Lower lobe of right lung (tissue), 2 donors: ENCODE data around the gene PRSS33. TPM values are rescaled to one million over a fixed set of nuclear protein-coding genes. Genes with fewer than 3 reads are reported as not detected.

Experiments
- ATAC-seq, 2 donors: fragments of 200-7000 bp; cut with Tn5 transposase; one replicate each; pipeline ENCODE4 v1.9.1; 2020 to 2022; ENCODE audit warnings: mild to moderate bottlenecking in 2 of 2, moderate library complexity in 2 of 2
- DNase-seq: peaks from one replicate; pipeline ENCODE4 v3.0.0-alpha.2; 2020
- H3K27ac ChIP-seq: fragments of 200-600 bp; one replicate; pipeline ENCODE4 v1.8.0; 2022
- H3K27me3 ChIP-seq: fragments of 200-600 bp; one replicate; pipeline ENCODE4 v1.8.0; 2022; ENCODE audit warnings: low read depth
- H3K36me3 ChIP-seq: fragments of 200-600 bp; one replicate; pipeline ENCODE4 v1.8.0; 2022; ENCODE audit warnings: mild to moderate bottlenecking
- H3K4me1 ChIP-seq: fragments of 200-600 bp; one replicate; pipeline ENCODE4 v1.8.0; 2022
- H3K4me3 ChIP-seq: fragments of 200-600 bp; one replicate; pipeline ENCODE4 v1.8.0; 2022; ENCODE audit warnings: mild to moderate bottlenecking
- H3K9me3 ChIP-seq: fragments of 200-600 bp; one replicate; pipeline ENCODE4 v1.8.0; 2022
- intact Hi-C: fragments of 100-400 bp; cut with DNase I; formaldehyde crosslinking; loops from one replicate; pipeline ENCODE4 v1.11.0; 2022
- total RNA-seq: library from RNA; stranded (reverse); fragmentation: NEBNext Ultra II Directional; extraction: Animal tissue kit (Norgen Biotek cat#: 25700); gene quantifications from one replicate; pipeline ENCODE4 v1.2.1, GENCODE V29; 2021
- TF ChIP-seq, protein P1 (sequence below): fragments of 200-600 bp; IDR thresholded peaks from one replicate; pipeline ENCODE4 v1.8.0; 2022; ENCODE audit warnings: antibody characterized with exemption, mild to moderate bottlenecking
- donor health status: DM: no; HTN: yes; CAD: no; lungs with severe emphysema.

The PRSS33 gene
- total RNA-seq, 1 donor from 2014 or later: not detected

DNA sequence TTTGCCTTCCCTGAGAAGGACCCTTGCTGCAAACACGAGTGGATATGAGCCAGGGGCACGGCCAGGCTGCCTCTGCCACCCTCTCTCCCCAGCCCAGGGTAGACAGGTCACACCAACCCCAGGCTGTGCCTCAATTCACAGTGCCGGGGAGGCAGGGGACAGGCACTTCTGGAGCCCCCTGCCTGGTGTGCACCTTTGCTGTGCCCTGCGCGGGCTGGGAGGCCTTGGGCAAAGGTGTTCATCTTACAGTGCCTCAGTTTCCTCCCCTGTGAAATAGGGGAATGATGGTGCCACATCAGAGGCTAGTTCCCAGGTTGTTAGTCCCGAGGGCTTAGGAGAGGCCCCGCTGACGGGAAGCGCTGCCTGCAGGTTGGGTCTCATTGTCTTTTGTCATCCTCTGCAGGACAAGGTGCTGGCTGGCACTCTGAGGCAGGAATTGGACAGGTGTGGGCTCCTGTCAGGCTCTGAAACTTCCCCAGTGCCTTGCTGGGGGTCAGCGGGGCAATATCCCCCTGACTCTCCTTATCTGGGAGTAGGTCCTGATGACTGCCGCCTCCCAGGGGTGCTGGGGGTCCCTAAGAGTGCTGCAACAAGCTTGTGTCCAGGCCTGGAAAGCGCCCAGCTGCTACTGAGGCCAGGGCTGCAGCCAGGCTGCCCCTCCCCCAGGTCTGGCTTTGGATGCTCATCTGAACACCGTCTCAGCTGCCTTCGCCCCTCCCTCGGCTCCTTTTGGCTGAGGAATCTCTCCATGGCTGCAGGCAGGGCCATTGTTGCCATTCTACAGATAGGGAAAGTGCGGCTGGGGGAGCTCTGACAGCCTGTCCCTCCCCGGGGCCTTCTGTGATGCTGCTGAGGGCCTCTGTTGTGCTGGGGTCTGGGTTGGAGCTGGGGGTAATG is 32.8 kb upstream of the PRSS33 start:
- ATAC-seq (no peak), DNase-seq (peak; percentile 40)
- TF ChIP-seq, protein P1, sequence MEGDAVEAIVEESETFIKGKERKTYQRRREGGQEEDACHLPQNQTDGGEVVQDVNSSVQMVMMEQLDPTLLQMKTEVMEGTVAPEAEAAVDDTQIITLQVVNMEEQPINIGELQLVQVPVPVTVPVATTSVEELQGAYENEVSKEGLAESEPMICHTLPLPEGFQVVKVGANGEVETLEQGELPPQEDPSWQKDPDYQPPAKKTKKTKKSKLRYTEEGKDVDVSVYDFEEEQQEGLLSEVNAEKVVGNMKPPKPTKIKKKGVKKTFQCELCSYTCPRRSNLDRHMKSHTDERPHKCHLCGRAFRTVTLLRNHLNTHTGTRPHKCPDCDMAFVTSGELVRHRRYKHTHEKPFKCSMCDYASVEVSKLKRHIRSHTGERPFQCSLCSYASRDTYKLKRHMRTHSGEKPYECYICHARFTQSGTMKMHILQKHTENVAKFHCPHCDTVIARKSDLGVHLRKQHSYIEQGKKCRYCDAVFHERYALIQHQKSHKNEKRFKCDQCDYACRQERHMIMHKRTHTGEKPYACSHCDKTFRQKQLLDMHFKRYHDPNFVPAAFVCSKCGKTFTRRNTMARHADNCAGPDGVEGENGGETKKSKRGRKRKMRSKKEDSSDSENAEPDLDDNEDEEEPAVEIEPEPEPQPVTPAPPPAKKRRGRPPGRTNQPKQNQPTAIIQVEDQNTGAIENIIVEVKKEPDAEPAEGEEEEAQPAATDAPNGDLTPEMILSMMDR: no peak
- Histone ChIP-seq H3K27ac (no peak overlapping the region), H3K4me3 (no peak overlapping the region), H3K27me3 (peaks cover 15% of the 10 kb centered on the region), H3K36me3 (no peaks in the 10 kb centered on the region), H3K9me3 (no peaks in the 10 kb centered on the region), H3K4me1 (no peaks in the 10 kb centered on the region)
- intact Hi-C loops: no loop called here

DNA sequence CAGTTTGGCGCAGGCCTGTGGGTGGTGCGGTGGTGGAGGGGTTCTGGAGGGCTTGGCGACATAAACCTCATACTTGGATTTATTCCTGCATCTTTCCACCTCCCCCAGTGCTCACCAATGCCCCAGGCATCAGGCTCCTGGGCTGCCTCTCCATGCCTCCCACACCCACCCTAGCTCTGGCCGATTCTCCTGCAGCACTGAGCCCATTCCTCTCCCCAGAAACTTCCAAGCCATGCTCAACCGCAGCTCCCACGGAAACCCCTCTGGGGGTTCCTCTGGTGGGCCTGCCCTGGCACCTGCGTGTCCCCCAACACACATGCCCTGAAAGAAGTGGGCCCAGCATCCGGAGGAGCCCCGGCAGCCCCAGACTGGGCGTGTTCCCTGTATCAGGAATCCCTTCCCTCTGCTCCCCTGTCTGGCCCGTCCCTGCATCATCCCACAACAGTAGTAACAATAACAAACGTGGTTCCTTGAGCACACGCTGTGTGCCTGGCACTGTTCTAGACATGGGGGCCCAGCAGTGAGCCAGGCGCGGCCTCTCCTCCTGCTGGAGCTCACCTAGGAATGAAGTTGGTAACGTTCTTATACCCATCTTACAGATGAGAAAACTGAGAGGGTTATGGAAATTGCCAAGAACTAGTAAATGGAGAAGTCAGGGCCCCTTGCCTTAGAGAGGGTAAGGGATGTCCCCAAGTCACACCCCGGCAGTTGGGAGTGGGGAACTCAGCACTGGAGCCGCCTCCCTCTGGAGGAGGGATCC is 32.0 kb upstream of the PRSS33 start:
- H3K27ac ChIP-seq: no peak overlapping the region
- TF ChIP-seq, protein P1: no peak
- H3K9me3 ChIP-seq: no peaks in the 10 kb centered on the region
- H3K27me3 ChIP-seq: peaks cover 18% of the 10 kb centered on the region
- no peaks in the 10 kb centered on the region for H3K36me3 ChIP-seq
- H3K4me1 ChIP-seq: no peaks in the 10 kb centered on the region
- intact Hi-C loops: no loop called here
- peak; percentile 16 for DNase-seq
- ATAC-seq: no peak
- H3K4me3 ChIP-seq: no peak overlapping the region

DNA sequence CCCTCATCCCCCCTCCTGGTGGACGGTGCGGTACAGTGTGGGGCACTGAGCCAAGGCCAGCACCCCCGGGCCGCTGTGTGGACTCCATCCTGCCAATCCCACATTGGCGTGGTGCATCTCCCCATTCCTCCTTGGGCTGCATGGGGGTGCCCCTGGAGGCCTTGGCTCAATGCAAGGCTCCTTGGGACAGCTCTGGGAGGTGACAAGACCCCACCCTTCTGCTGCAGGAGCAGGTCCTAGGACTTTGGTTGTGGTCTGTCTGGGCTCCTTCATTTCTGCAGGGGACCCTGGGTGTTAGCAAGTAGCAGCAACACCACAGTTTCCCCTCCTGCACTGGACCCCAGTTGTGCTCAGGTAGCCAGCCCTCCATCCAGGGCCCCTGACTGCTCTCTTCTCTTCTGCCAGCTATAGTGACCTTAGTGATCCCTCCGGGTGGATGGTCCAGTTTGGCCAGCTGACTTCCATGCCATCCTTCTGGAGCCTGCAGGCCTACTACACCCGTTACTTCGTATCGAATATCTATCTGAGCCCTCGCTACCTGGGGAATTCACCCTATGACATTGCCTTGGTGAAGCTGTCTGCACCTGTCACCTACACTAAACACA is 31.0 kb upstream of the PRSS33 start:
- intact Hi-C loops: no loop called here
- DNase-seq: peak; percentile 29
- Histone ChIP-seq H3K4me3 (no peak overlapping the region), H3K27ac (no peak overlapping the region), H3K36me3 (no peaks in the 10 kb centered on the region), H3K4me1 (no peaks in the 10 kb centered on the region), H3K9me3 (no peaks in the 10 kb centered on the region), H3K27me3 (peaks cover 22% of the 10 kb centered on the region)
- TF ChIP-seq, protein P1: no peak
- no peak for ATAC-seq

DNA sequence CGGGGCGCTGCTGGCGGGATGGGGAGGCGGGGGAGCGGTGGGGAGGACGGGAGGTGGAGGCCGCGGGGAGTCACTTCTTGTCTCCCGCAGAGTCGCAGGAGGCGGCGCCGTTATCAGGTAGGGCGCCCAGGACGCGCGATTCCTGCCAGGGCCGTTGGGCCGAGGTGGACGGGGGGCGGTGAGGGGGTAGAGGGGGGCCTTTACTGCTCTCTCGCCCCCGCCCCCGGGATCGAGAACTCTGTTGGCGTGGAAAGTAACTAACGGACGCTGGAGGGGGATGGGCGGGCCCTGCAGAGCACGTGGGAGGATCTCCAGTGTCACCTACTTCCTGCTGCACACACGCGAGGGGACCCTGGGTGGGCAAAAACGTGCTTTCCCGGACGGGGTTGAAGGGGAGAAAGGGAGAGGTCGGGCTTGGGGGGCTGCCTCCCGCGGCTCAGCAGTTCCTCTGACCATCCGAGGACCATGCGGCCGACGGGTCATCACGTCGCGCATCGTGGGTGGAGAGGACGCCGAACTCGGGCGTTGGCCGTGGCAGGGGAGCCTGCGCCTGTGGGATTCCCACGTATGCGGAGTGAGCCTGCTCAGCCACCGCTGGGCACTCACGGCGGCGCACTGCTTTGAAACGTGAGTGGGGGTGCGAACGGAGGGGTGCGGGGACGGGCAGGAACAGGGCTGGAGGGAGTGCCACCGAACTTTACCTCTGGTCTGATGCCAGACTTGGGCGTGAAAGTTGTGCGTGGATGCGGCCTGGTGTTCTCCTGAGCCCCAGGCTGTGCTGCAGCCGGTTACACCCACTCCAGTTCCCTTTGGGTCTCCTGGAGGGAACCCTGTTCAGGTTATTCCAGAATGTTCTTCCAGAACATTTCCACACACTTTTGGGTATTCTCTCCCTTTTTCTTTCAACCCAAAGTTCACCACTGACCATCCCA is 30.2 kb upstream of the PRSS33 start:
- ATAC-seq (no peak), DNase-seq (peak; percentile 46)
- TF ChIP-seq, protein P1: no peak
- H3K9me3 ChIP-seq: no peaks in the 10 kb centered on the region
- no peak overlapping the region for H3K27ac ChIP-seq
- no peaks in the 10 kb centered on the region for H3K36me3 ChIP-seq
- peak overlapping the region; percentile 19 for H3K4me3 ChIP-seq
- peaks cover 26% of the 10 kb centered on the region for H3K27me3 ChIP-seq
- intact Hi-C loops: no loop called here
- H3K4me1 ChIP-seq: no peaks in the 10 kb centered on the region
